Chondrocyte (in vitro differentiated cells): ENCODE results near the gene BNC2. TPM values are rescaled to one million over a fixed set of nuclear protein-coding genes. Genes with fewer than 3 reads are reported as not detected.
"Not testable (repeated sequence)": the region's sequence is repeated elsewhere in the genome, so short reads cannot be mapped to it uniquely, and the experiment has no call there.

Source experiments
- DNase-seq: peaks from one replicate; pipeline ENCODE4 v3.0.0; 2021; ENCODE audit warnings: mixed read lengths, low spot score
- H3K27ac Mint-ChIP-seq: one replicate; pipeline ENCODE4 v1.8.0; 2021; ENCODE audit warnings: mild to moderate bottlenecking, moderate library complexity, mixed read lengths; ENCODE audit not compliant: unreplicated experiment
- H3K27me3 Mint-ChIP-seq: 2 replicates; pipeline ENCODE4 v1.8.0; 2021; ENCODE audit warnings: low read depth, mixed read lengths
- H3K36me3 Mint-ChIP-seq: 2 replicates; pipeline ENCODE4 v1.8.0; 2021; ENCODE audit warnings: low read depth, mixed read lengths
- H3K4me1 Mint-ChIP-seq: 2 replicates; pipeline ENCODE4 v1.8.0; 2021; ENCODE audit warnings: low read depth, mild to moderate bottlenecking, mixed read lengths
- H3K4me3 Mint-ChIP-seq: one replicate; pipeline ENCODE4 v1.8.0; 2021; ENCODE audit warnings: mild to moderate bottlenecking, moderate library complexity, mixed read lengths; ENCODE audit not compliant: unreplicated experiment
- H3K9me3 Mint-ChIP-seq: 2 replicates; pipeline ENCODE4 v1.8.0; 2021; ENCODE audit warnings: low read depth, mixed read lengths
- CTCF ChIP-seq: fragments of 200-600 bp; sonication (generic); IDR thresholded peaks from 2 replicates; pipeline ENCODE4 v1.5.0; 2021; ENCODE audit warnings: antibody characterized with exemption, mild to moderate bottlenecking, moderate library complexity
- long read RNA-seq: library from polyadenylated mRNA; stranded (forward); transcript quantifications from one replicate; pipeline ENCODE4 v2.0.0, GENCODE V29; 2021
- total RNA-seq: library from RNA; stranded (reverse); gene quantifications from 3 replicates; pipeline ENCODE4 v1.2.1, GENCODE V29; 2021

BNC2 gene
- total RNA-seq = 17.8 to 45.0 TPM (median 21.3 TPM) in 3 replicates
- long read RNA-seq, partial matches to known transcripts = 0 of 2 reads
- long read RNA-seq, other reads (novel, unspliced or antisense) = 2 of 2 reads

- Mint-ChIP-seq H3K27ac (peak within 1 kb of the TSS; percentile 98), H3K4me1 (peaks cover 45% of the 10 kb centered on the region), H3K36me3 (no peaks in the 10 kb centered on the region), H3K4me3 (peak within 1 kb of the TSS; percentile 95), H3K27me3 (no peaks in the 10 kb centered on the region), H3K9me3 (no peaks in the 10 kb centered on the region)
- no peak for DNase-seq
- peak; percentile 57 for TF ChIP-seq CTCF
Measured at GRCh38 chr9:16870596-16871335, at the start of gene BNC2. Gene BNC2, minus strand, starts transcription at chr9:16870670. Its CDS starts 22 bp downstream, at chr9:16870648.

GRCh38 chr9:16918920-16919319, 48.5 kb upstream of the BNC2 start:
- H3K4me3 Mint-ChIP-seq = no peak overlapping the region
- no peak for DNase-seq
- no peaks in the 10 kb centered on the region for H3K36me3 Mint-ChIP-seq
- no peak for TF ChIP-seq CTCF
- no peaks in the 10 kb centered on the region for H3K27me3 Mint-ChIP-seq
- H3K27ac Mint-ChIP-seq = no peak overlapping the region
- H3K4me1 Mint-ChIP-seq = peaks cover 15% of the 10 kb centered on the region
- H3K9me3 Mint-ChIP-seq = no peaks in the 10 kb centered on the region

- DNase-seq = no peak
- no peak for TF ChIP-seq CTCF
Measured at GRCh38 chr9:16915126-16915831, 44.8 kb upstream of the BNC2 start.

GRCh38 chr9:16912197-16912596, 41.7 kb upstream of the BNC2 start:
- Mint-ChIP-seq H3K27ac (peak overlapping the region; percentile 49), H3K4me1 (peaks cover 23% of the 10 kb centered on the region), H3K36me3 (no peaks in the 10 kb centered on the region), H3K9me3 (no peaks in the 10 kb centered on the region), H3K27me3 (no peaks in the 10 kb centered on the region), H3K4me3 (no peak overlapping the region)
- DNase-seq = no peak
- no peak for TF ChIP-seq CTCF

More at GRCh38 chr9:16915126-16915831, 44.8 kb upstream of the BNC2 start:
- Mint-ChIP-seq H3K9me3 (no peaks in the 10 kb centered on the region), H3K27me3 (no peaks in the 10 kb centered on the region), H3K4me1 (peaks cover 23% of the 10 kb centered on the region), H3K36me3 (no peaks in the 10 kb centered on the region), H3K27ac (peak overlapping the region; percentile 50), H3K4me3 (no peak overlapping the region)

- not testable (repeated sequence) for H3K36me3 Mint-ChIP-seq, H3K9me3 Mint-ChIP-seq, H3K27ac Mint-ChIP-seq, H3K4me3 Mint-ChIP-seq, DNase-seq, H3K27me3 Mint-ChIP-seq
- peaks cover 13% of the 10 kb centered on the region for H3K4me1 Mint-ChIP-seq
Measured at GRCh38 chr9:16908206-16908605, 37.7 kb upstream of the BNC2 start.
